Measurements from ENCODE around the gene FTO. TPM values are rescaled to one million over a fixed set of nuclear protein-coding genes. Genes with fewer than 3 reads are reported as not detected.

The FTO gene
- total and polyA plus RNA-seq, 3 donors from 2014 or later = 32.4 to 64.7 (median 50.3) TPM

DNA sequence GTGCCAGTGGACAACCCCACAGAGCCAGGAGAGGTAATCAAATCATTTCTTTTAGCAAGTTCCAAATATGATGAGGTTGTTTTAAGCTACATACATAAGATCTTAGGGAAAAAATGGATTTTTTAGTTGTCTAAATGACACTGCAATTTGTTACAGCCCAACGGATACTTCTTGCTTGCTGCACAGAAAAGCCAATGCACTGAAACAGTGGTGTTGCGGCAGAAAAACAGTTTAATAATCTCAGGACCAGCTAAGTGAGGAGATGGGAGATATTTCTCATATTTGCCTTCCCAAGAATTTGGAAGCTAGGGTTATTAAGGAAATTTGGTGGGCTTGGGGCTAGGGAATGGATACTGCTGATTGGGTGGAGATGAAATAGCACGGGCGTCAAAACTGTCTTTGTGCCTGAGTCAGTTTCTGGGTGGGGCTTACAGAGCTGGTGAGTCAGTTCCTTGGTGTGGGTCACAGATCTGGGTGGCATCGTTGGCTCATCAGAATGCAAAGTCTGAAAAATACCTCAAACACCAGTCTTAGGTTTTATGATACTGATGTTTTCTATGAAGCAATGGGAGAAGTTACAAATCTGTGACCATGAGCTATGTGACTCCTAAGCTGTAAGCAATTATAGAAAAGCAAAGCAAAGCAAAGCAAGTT lies 327.3 kb downstream of the FTO start:
- no peaks in the 10 kb centered on the region for H3K9me3 ChIP-seq
- DNase-seq = no peak
- H3K4me1 ChIP-seq = no peaks in the 10 kb centered on the region
- H3K27me3 ChIP-seq = no peaks in the 10 kb centered on the region
- WGBS, 2 donors = 93 to 96% methylated on average over 5 of the region's 5 CpGs
- H3K4me3 ChIP-seq = no peak overlapping the region
- no peak overlapping the region for H3K27ac ChIP-seq
- no peak for TF ChIP-seq POLR2A (IDR thresholded peaks at IDR 0.05)
- TF ChIP-seq, protein P1, sequence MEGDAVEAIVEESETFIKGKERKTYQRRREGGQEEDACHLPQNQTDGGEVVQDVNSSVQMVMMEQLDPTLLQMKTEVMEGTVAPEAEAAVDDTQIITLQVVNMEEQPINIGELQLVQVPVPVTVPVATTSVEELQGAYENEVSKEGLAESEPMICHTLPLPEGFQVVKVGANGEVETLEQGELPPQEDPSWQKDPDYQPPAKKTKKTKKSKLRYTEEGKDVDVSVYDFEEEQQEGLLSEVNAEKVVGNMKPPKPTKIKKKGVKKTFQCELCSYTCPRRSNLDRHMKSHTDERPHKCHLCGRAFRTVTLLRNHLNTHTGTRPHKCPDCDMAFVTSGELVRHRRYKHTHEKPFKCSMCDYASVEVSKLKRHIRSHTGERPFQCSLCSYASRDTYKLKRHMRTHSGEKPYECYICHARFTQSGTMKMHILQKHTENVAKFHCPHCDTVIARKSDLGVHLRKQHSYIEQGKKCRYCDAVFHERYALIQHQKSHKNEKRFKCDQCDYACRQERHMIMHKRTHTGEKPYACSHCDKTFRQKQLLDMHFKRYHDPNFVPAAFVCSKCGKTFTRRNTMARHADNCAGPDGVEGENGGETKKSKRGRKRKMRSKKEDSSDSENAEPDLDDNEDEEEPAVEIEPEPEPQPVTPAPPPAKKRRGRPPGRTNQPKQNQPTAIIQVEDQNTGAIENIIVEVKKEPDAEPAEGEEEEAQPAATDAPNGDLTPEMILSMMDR (IDR thresholded peaks at IDR 0.05) = no peak
- no peaks in the 10 kb centered on the region for H3K36me3 ChIP-seq (ENCODE audit: low read depth, missing control alignments)
- intact Hi-C loops (cut with DNase I; ENCODE audit: low total_unique reads) = no loop called here

DNA sequence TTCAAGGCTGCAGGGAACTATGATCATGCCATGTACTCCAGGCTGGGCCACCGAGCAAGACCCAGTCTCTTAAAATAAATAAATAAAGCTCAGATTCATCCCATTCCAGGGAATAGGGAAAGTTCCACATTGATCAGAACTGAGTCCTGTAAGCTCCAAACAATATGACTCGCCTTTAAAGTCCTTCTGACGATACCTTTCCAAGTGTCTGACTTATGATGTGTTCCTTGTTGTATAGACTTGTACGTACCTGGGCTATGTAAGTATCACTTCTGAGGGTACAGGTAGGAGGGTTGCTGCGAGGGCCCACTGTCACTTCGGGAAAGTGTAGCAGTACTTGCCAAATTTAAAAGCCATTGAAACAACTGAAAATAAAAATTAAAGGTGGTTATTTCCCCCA lies 329.8 kb downstream of the FTO start:
- intact Hi-C loops (cut with DNase I; ENCODE audit: low total_unique reads) = no loop called here
- Histone ChIP-seq H3K4me3 (no peak overlapping the region), H3K27ac (no peak overlapping the region), H3K36me3 (ENCODE audit: low read depth, missing control alignments) (no peaks in the 10 kb centered on the region), H3K4me1 (no peaks in the 10 kb centered on the region), H3K27me3 (no peaks in the 10 kb centered on the region), H3K9me3 (no peaks in the 10 kb centered on the region)
- WGBS, 2 donors = 92 to 97% methylated on average over 6 of the region's 6 CpGs
- no peak for DNase-seq
- TF ChIP-seq, protein P1 (IDR thresholded peaks at IDR 0.05) = no peak
- no peak for TF ChIP-seq POLR2A (IDR thresholded peaks at IDR 0.05)

DNA sequence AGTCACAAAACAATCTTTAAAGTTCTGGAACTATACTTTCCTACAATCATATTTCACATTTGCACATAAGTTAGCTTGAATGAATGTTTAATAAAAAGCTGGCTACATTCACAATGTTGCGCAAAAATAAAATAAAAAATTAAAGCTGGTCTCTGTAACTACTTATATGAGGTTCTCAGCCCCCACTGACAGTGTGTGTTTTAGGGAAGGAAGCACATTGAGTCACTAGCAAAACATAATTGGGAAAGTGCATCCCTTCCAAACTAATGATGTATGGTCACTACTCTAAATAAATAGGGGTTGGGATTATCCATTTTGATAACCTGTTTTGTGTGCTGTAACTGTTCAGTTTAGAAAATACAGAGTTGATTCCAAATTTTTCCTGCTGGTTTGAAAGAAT lies 330.7 kb downstream of the FTO start:
- Histone ChIP-seq H3K4me3 (no peak overlapping the region), H3K36me3 (ENCODE audit: low read depth, missing control alignments) (no peaks in the 10 kb centered on the region), H3K9me3 (no peaks in the 10 kb centered on the region), H3K4me1 (no peaks in the 10 kb centered on the region), H3K27ac (no peak overlapping the region), H3K27me3 (no peaks in the 10 kb centered on the region)
- TF ChIP-seq, protein P1 (IDR thresholded peaks at IDR 0.05) = no peak
- no peak for TF ChIP-seq POLR2A (IDR thresholded peaks at IDR 0.05)
- intact Hi-C loops (cut with DNase I; ENCODE audit: low total_unique reads) = no loop called here
- 93 to 100% methylated on average over 1 of the region's 1 CpG for WGBS, 2 donors
- DNase-seq = no peak

DNA sequence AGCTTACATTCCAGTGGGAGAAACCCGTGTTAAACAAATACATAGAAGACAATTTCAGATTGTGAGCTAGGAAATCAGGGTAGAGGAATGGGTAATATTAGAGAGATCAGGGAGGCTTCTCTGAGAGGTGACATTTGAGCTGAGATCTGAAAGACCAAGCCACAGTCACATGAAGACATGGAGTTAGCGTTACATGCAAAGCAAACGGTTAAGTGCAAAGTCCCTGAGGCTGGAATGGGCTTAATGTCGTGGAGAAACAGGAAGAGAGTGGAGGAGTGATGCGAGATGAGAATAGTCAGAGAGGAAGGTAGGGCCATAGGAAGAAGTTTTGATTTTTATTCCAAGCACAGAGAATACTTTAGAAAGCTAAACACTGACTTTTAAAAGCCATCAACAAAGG lies 336.5 kb downstream of the FTO start:
- Histone ChIP-seq H3K27ac (no peak overlapping the region), H3K36me3 (ENCODE audit: low read depth, missing control alignments) (no peaks in the 10 kb centered on the region), H3K27me3 (no peaks in the 10 kb centered on the region), H3K4me3 (no peak overlapping the region), H3K4me1 (no peaks in the 10 kb centered on the region), H3K9me3 (no peaks in the 10 kb centered on the region)
- intact Hi-C loops (cut with DNase I; ENCODE audit: low total_unique reads) = no loop called here
- DNase-seq = no peak
- TF ChIP-seq, protein P1 (IDR thresholded peaks at IDR 0.05) = no peak
- TF ChIP-seq POLR2A (IDR thresholded peaks at IDR 0.05) = no peak
- WGBS, 2 donors = 75 to 83% methylated on average over 5 of the region's 5 CpGs

DNA sequence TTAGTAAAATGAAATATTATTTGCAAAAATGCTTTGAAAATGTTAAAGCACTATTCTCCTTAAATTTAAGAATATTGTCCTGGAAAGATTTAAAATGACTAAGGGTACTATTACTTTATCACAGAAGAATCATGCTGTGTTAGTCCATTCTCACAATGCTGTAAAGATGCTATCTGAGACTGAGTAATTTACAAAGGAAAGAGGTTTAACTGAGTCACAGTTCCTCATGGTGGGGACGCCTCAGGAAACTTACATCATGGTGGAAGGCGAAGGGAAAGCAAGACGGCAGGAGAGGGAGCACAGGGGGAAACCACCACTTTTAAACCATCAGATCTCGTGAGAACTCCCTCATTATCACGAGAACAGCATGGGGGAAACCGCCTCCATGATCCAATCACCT lies 337.0 kb downstream of the FTO start:
- no peaks in the 10 kb centered on the region for H3K36me3 ChIP-seq (ENCODE audit: low read depth, missing control alignments)
- DNase-seq = no peak
- WGBS, 2 donors = 74 to 77% methylated on average over 6 of the region's 6 CpGs

More for the DNA sequence above, 337.0 kb downstream of the FTO start:
- TF ChIP-seq, protein P1 (IDR thresholded peaks at IDR 0.05) = no peak
- no peak for TF ChIP-seq POLR2A (IDR thresholded peaks at IDR 0.05)
- Histone ChIP-seq H3K27ac (no peak overlapping the region), H3K27me3 (no peaks in the 10 kb centered on the region), H3K9me3 (no peaks in the 10 kb centered on the region), H3K4me3 (no peak overlapping the region), H3K4me1 (no peaks in the 10 kb centered on the region)
- intact Hi-C loops (cut with DNase I; ENCODE audit: low total_unique reads) = no loop called here

Data from testis (tissue), 3 donors.